OCI-LY7 (cell line): ENCODE data around the gene MLYCD.

Experiments
- EZH2phosphoT487 ChIP-seq: fragments of 200-600 bp; sonication (generic); IDR thresholded peaks from 2 replicates; pipeline ENCODE4 v1.6.1; 2018; ENCODE audit warnings: low read depth, borderline replicate concordance, mild to moderate bottlenecking, mixed run types, antibody characterized with exemption, low read length, moderate library complexity, mixed read lengths
- TF ChIP-seq, protein P1 (sequence below): fragments of 200-600 bp; sonication (generic); conservative IDR thresholded peaks from 2 replicates; pipeline ENCODE4 v1.5.1; 2014; ENCODE audit warnings: mild to moderate bottlenecking, antibody characterized with exemption, low read length, moderate library complexity, mixed read lengths

DNA sequence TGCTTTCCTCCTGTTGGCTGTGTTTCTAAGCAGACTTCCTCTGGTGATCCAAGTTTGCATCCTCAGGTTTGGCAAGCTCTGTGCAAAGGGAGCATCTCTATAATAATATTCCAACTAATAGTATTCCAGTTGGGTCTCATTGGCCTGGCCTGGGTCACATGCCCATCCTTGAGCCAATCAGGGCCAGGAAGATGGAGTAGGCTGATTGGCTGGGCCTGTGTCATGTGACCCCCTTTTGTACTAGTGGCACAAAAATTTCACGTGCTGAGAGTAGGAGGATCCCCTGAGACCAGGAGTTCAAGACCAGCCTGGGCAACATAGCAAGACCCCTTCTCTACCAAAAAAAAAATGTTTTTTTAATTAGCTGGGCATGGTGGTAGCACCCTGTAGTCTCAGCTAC is 35.2 kb upstream of the MLYCD start:
- TF ChIP-seq, protein P1, sequence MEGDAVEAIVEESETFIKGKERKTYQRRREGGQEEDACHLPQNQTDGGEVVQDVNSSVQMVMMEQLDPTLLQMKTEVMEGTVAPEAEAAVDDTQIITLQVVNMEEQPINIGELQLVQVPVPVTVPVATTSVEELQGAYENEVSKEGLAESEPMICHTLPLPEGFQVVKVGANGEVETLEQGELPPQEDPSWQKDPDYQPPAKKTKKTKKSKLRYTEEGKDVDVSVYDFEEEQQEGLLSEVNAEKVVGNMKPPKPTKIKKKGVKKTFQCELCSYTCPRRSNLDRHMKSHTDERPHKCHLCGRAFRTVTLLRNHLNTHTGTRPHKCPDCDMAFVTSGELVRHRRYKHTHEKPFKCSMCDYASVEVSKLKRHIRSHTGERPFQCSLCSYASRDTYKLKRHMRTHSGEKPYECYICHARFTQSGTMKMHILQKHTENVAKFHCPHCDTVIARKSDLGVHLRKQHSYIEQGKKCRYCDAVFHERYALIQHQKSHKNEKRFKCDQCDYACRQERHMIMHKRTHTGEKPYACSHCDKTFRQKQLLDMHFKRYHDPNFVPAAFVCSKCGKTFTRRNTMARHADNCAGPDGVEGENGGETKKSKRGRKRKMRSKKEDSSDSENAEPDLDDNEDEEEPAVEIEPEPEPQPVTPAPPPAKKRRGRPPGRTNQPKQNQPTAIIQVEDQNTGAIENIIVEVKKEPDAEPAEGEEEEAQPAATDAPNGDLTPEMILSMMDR, result no peak
- no peak for TF ChIP-seq EZH2phosphoT487
